AG10803 (cell line): Measurements from ENCODE around the gene ADAM12.

Experiments used
- DNase-seq: peaks from one replicate; pipeline ENCODE4 v3.0.0; 2010; ENCODE audit warnings: low read depth
- H3K4me3 ChIP-seq: 2 replicates; pipeline ENCODE4 v1.5.1; 2011; ENCODE audit warnings: mild to moderate bottlenecking, low read length, control low read depth
- TF ChIP-seq, protein P1 (sequence below): conservative IDR thresholded peaks from 2 replicates; pipeline ENCODE4 v1.5.1; 2011; ENCODE audit warnings: mild to moderate bottlenecking, low read length, control low read depth, inconsistent platforms

The ADAM12 gene

DNA sequence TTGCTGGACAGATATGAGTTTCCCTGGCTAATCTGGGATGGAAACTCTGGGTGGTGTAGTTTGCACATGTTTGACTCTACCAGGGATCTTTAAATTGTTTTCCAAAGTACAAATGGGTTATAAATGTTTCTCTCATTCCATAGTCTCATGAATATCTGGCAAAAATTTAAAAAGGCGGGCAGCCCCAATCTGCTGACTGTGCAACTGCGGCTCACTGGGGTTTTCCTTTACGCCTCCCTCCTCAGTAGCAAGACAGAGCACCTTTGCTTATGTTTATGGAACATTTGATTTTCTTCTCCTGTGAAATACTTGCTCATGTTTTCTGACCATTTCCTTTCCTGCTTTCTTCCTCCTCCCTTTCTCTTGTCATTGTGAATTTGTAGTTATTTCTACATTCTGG, 105.0 kb downstream of the ADAM12 start:
- TF ChIP-seq, protein P1, sequence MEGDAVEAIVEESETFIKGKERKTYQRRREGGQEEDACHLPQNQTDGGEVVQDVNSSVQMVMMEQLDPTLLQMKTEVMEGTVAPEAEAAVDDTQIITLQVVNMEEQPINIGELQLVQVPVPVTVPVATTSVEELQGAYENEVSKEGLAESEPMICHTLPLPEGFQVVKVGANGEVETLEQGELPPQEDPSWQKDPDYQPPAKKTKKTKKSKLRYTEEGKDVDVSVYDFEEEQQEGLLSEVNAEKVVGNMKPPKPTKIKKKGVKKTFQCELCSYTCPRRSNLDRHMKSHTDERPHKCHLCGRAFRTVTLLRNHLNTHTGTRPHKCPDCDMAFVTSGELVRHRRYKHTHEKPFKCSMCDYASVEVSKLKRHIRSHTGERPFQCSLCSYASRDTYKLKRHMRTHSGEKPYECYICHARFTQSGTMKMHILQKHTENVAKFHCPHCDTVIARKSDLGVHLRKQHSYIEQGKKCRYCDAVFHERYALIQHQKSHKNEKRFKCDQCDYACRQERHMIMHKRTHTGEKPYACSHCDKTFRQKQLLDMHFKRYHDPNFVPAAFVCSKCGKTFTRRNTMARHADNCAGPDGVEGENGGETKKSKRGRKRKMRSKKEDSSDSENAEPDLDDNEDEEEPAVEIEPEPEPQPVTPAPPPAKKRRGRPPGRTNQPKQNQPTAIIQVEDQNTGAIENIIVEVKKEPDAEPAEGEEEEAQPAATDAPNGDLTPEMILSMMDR, result no peak
- no peak for DNase-seq
- H3K4me3 ChIP-seq, result no peak overlapping the region

DNA sequence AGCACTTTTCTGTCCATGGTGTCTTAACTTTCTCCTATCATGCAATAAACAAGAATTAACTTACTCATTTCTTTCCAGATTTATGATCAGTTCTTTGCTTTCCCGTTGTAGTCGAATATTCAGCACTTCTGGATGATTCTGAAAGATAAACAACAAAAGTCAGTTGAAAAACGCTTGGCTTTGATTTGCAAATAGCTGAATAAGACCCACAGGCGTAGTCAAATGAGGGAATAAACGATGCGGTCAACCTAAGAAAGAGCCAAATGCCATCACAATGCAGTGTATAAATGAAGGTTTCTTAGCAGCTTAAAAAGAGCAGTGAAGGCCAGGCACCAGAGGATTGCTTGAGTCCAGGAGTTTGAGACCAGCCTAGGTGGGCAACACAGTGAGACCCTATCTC, 109.4 kb downstream of the ADAM12 start:
- DNase-seq, result no peak
- no peak overlapping the region for H3K4me3 ChIP-seq
- TF ChIP-seq, protein P1, result no peak

DNA sequence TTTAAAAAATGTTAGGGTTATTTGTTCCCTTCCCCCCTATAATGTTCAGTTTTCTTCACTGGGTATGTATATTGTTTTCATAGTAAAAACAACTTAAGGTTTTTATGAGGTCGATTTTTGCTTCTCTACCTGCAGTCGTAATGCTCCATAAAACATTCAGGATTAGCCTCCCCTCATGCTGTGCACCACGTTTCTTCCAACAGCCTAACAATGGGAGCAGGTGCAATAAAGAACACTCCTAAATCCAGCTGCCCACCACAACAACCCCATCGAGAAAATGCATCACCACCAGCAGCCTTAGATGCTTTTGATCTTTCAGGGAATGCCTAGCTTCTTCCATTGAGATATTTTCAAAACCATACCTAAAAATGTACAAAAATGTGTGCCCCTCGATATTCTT, 111.1 kb downstream of the ADAM12 start:
- DNase-seq, result no peak
- no peak overlapping the region for H3K4me3 ChIP-seq
- TF ChIP-seq, protein P1, result no peak

DNA sequence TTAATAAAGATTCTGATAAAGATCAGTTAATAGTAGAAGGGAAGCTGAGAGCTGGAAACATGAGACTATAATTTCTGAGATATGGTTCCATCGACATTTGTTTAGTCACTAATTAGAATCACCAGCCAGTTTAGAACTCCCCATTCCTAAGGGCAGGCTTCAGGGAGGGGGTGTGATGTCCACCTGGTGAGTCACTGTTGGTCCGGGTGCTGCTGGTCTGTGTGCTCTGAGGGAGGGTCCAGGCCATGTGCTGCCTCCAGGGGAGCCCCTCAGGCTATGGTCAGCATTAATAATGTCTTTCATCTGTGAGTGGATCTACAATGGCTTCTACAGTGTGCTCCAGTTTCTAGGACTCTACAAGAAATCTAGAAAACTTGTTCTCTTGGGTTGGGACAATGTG, 115.8 kb downstream of the ADAM12 start:
- TF ChIP-seq, protein P1, result no peak
- DNase-seq, result no peak
- H3K4me3 ChIP-seq, result no peak overlapping the region

DNA sequence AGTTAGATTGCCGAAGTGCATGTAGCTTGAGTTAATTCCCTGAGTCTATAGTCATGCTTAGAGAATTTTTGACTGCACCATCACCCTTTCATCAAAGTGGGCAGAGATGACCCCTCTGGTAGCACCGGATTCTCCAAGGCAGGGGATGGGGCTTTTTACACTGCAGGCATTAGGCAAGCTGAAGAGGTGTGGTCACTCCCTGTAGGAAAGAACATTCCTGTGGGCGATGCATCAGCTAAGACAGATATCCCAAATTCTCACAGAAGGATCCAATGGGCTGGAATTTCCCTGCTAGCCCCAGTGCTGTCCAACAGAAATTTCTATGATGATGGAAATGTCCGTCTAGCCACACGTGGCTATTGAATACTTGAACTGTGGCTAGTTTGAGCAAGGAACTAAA, 118.2 kb downstream of the ADAM12 start:
- DNase-seq, result peak; percentile 77
- TF ChIP-seq, protein P1, result no peak
- H3K4me3 ChIP-seq, result no peak overlapping the region

DNA sequence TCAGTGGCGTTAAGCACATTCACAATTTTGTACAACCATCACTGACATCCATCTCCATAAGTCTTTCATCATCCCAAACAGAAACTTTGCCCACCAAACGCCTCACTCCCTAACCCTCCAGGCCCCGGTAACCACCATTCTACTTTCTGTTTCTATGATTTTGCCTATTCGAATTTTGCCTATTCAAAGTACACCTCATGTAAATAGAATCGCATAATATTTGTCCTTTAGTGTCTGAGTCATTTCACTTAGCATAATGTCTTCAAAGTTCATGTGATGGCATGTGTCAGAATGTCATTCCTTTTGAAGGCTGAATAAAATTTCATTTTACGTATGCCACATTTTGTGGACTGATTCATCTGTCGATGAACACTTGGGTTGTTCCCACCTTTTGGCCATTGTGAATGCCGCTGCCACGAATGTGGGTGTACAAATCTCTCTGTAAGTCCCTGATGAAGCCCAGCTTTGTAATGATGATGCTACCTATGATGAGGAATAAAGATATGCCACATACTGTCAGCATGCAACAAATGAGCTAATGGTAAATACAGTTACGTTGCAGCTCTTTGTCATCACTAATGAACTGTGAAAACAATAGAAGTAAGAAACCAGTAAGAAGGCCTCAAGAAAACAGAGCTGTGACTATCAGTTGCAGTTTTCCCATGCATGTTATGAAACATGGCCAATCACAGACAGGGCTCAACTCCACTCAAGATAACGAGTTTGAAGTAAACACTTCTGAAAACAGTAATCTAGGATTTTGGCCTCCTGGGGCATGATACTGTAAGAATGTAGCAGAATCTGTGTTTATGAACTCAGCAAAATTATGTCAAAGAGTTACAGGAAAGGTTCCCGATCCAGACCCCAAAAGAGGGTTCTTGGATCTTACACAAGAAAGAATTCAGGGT, 120.0 kb downstream of the ADAM12 start:
- TF ChIP-seq, protein P1, result no peak
- no peak overlapping the region for H3K4me3 ChIP-seq
- no peak for DNase-seq
